K562 (cell line): Measurements from ENCODE around the gene ZBTB48. TPM values are rescaled to one million over a fixed set of nuclear protein-coding genes. Genes with fewer than 3 reads are reported as not detected.

Experiments used
- BRD9 ChIP-seq: fragments of 450-650 bp; IDR thresholded peaks from 2 replicates; pipeline ENCODE4 v1.6.1; 2018; ENCODE audit warnings: low read depth; ENCODE audit not compliant: partially characterized antibody
- CBFB ChIP-seq: sonication (generic); formaldehyde crosslinking; IDR thresholded peaks from 2 replicates; pipeline ENCODE4 v1.4.0; 2020; ENCODE audit warnings: mild to moderate bottlenecking, missing genetic modification reagents
- CTBP1 ChIP-seq: fragments of 450-650 bp; IDR thresholded peaks from 2 replicates; pipeline ENCODE4 v1.6.1; 2016; ENCODE audit warnings: borderline replicate concordance
- E2F6 ChIP-seq, 2 experiments: IDR thresholded peaks; 2 replicates each; pipeline ENCODE4 v1.6.1; 2011; ENCODE audit warnings: borderline replicate concordance in 1 of 2, control low read depth in 1 of 2, low read depth in 1 of 2, low read length in 1 of 2, mild to moderate bottlenecking in 1 of 2, mixed read lengths in 1 of 2, moderate library complexity in 1 of 2; ENCODE audit not compliant: insufficient read depth in 1 of 2, insufficient read length in 1 of 2, poor library complexity in 1 of 2, severe bottlenecking in 1 of 2; ENCODE audit errors: extremely low read depth in 1 of 2
- ELF1 ChIP-seq: fragments of 200-800 bp; sonication (Bioruptor generic); IDR thresholded peaks from 2 replicates; pipeline ENCODE4 v1.6.1; 2016; ENCODE audit warnings: missing genetic modification characterization, missing compliant biosample characterization
- ETS1 ChIP-seq: conservative IDR thresholded peaks from 2 replicates; pipeline ENCODE4 v1.6.1; 2011; ENCODE audit warnings: low read depth, mild to moderate bottlenecking, low read length; ENCODE audit not compliant: control insufficient read depth
- NELFE ChIP-seq: IDR thresholded peaks from 2 replicates; pipeline ENCODE4 v1.6.1; 2011; ENCODE audit warnings: mild to moderate bottlenecking; ENCODE audit not compliant: insufficient read depth, insufficient read length
- PBX2 ChIP-seq, 2 experiments: IDR thresholded peaks in 1 of 2; conservative IDR thresholded peaks in 1 of 2; 2 replicates each; pipeline ENCODE4 v1.6.1; 2016; ENCODE audit warnings: low read depth in 2 of 2, mild to moderate bottlenecking in 1 of 2, missing compliant biosample characterization in 1 of 2, missing genetic modification characterization in 1 of 2, moderate library complexity in 1 of 2
- PKNOX1 ChIP-seq: fragments of 450-650 bp; IDR thresholded peaks from 2 replicates; pipeline ENCODE4 v1.6.1; 2016
- SRSF1 ChIP-seq: fragments of 200-400 bp; formaldehyde crosslinking; IDR thresholded peaks from 2 replicates; pipeline ENCODE4 v1.6.1; 2017; ENCODE audit warnings: mild to moderate bottlenecking, low read depth, low read length, moderate library complexity
- TARDBP ChIP-seq: fragments of 450-650 bp; IDR thresholded peaks from 2 replicates; pipeline ENCODE4 v1.6.1; 2016
- TEAD1 ChIP-seq, 2 experiments: fragments of 450-650 bp in 1 of 2; sonication (generic) in 1 of 2; formaldehyde crosslinking; IDR thresholded peaks; 2 replicates each; pipeline versions ENCODE4 v1.4.0 to v1.8.0; 2020 to 2022; ENCODE audit warnings: mild to moderate bottlenecking in 2 of 2, missing genetic modification reagents in 1 of 2
- ZNF57 ChIP-seq: fragments of 450-650 bp; formaldehyde crosslinking; IDR thresholded peaks from 2 replicates; pipeline ENCODE4 v1.4.0; 2020; ENCODE audit warnings: mild to moderate bottlenecking, moderate library complexity
- ZNF639 ChIP-seq, 2 experiments: fragments of 200-800 bp in 1 of 2; sonication (Bioruptor generic) in 1 of 2; sonication (generic) in 1 of 2; formaldehyde crosslinking in 1 of 2; IDR thresholded peaks in 1 of 2; conservative IDR thresholded peaks in 1 of 2; 2 replicates each; pipeline versions ENCODE4 v1.5.0 to v1.6.1; 2016 to 2020; ENCODE audit warnings: missing compliant biosample characterization in 1 of 2, missing genetic modification characterization in 1 of 2, missing genetic modification reagents in 1 of 2
- ZNF717 ChIP-seq: fragments of 250-450 bp; sonication (Bioruptor Pico); IDR thresholded peaks from 2 replicates; pipeline ENCODE4 v1.5.0; 2021
- ZZZ3 ChIP-seq: fragments of 450-650 bp; IDR thresholded peaks from 2 replicates; pipeline ENCODE4 v1.6.1; 2016; ENCODE audit warnings: antibody characterized with exemption, mild to moderate bottlenecking, moderate library complexity
- polyA plus RNA-seq, 8 experiments: library from polyadenylated mRNA; depleted of rRNA in 4 of 8; stranded (reverse) in 5 of 8; unstranded in 3 of 8; fragments of >200 nt; fragmentation: Nextera tagmentation in 2 of 8; fragmentation: Illumina TruSeq in 1 of 8; extraction: Ambion mirVana in 2 of 8; extraction: Trizol in 1 of 8; gene quantifications; 2 replicates each; pipeline versions ENCODE4 v1.2.1 to v1.2.3, GENCODE V29; 2011 to 2014; ENCODE audit warnings: inconsistent platforms in 1 of 8, missing spikeins in 1 of 8
- total RNA-seq, 7 experiments: library from RNA; depleted of rRNA in 6 of 7; stranded (reverse); fragments of >200 nt in 6 of 7; fragmentation: Illumina TruSeq in 2 of 7; extraction: Trizol in 2 of 7; gene quantifications; 2 replicates each; pipeline versions ENCODE4 v1.2.1 to v1.2.3, GENCODE V29; 2011 to 2021; ENCODE audit warnings: low replicate concordance in 1 of 7

ZBTB48 gene
- total and polyA plus RNA-seq, 9 of the 15 experiments (the other 6 are each of a cell fraction or from before 2014, with no cell fraction given): 1.9 to 66.9 (median 29.5) TPM

GRCh38 chr1:6624710-6625583 is 45.2 kb downstream of the ZBTB48 start, which contains the start of gene THAP3 (continued):
- TF ChIP-seq ZNF639 (CRISPR knock-in tag; conservative IDR thresholded peaks at IDR 0.05 in 1 of 2, IDR thresholded peaks at IDR 0.05 in 1 of 2) (0 out of 4 replicates have a peak, but pooled peaks of 1 of the 2 experiments have one; percentile 35), CBFB (CRISPR knock-in tag) (no peak), CTBP1 (peak; percentile 58; the same call in 1 of the 2 replicates), NELFE (no peak), TEAD1 (CRISPR knock-in tag; IDR thresholded peaks at IDR 0.05) (peak in 1 of 2 experiments; percentile 45; a peak in 2 of 4 replicates), PKNOX1 (peak; percentile 91), BRD9 (no peak), ZNF717 (CRISPR knock-in tag) (no peak), PBX2 (CRISPR knock-in tag; IDR thresholded peaks at IDR 0.05; ENCODE audit: low read depth) (no peak), PBX2 (tag; conservative IDR thresholded peaks at IDR 0.05; ENCODE audit: low read depth) (peak; percentile 40; the same call in 1 of the 2 replicates), SRSF1 (no peak), ETS1 (peak; percentile 64), ELF1 (tag) (no peak), ZZZ3 (no peak), ZNF57 (CRISPR knock-in tag) (no peak), E2F6 (IDR thresholded peaks at IDR 0.05; ENCODE audit: borderline replicate concordance in 1 of 2, extremely low read depth in 1 of 2, insufficient read depth in 1 of 2, insufficient read length in 1 of 2, low read depth in 1 of 2, low read length in 1 of 2, poor library complexity in 1 of 2, severe bottlenecking in 1 of 2) (peak in 1 of 2 experiments; percentile 19), TARDBP (no peak)
- TF ChIP-seq, all 486 proteins: peak for 116
